Parathyroid adenoma (tissue), 2 donors: Measurements from ENCODE around the gene GLDC.

ENCODE experiments used
- H2AFZ ChIP-seq: fragments of 300-600 bp; sonication (generic); one replicate; pipeline ENCODE4 v1.7.0; 2017; ENCODE audit warnings: antibody characterized with exemption, mild to moderate bottlenecking
- H3K27ac ChIP-seq: fragments of 300-600 bp; sonication (generic); one replicate; pipeline ENCODE4 v1.7.0; 2017
- H3K27me3 ChIP-seq: fragments of 300-600 bp; sonication (generic); one replicate; pipeline ENCODE4 v1.7.0; 2017; ENCODE audit warnings: low read length; ENCODE audit not compliant: control insufficient read depth, insufficient read depth
- H3K36me3 ChIP-seq: fragments of 300-600 bp; sonication (generic); one replicate; pipeline ENCODE4 v1.7.0; 2017; ENCODE audit warnings: low read length; ENCODE audit not compliant: control insufficient read depth, insufficient read depth
- H3K4me1 ChIP-seq: fragments of 300-600 bp; sonication (generic); one replicate; pipeline ENCODE4 v1.7.0; 2017; ENCODE audit warnings: control low read depth
- H3K4me2 ChIP-seq: fragments of 300-600 bp; sonication (generic); one replicate; pipeline ENCODE4 v1.7.0; 2017; ENCODE audit warnings: low read length
- H3K4me3 ChIP-seq: fragments of 300-600 bp; sonication (generic); one replicate; pipeline ENCODE4 v1.7.0; 2017; ENCODE audit warnings: low read depth, low read length
- H3K79me2 ChIP-seq: fragments of 300-600 bp; sonication (generic); one replicate; pipeline ENCODE4 v1.7.0; 2017; ENCODE audit warnings: control low read depth
- H3K9ac ChIP-seq: fragments of 300-600 bp; sonication (generic); one replicate; pipeline ENCODE4 v1.7.0; 2017; ENCODE audit warnings: mild to moderate bottlenecking
- H3K9me3 ChIP-seq: fragments of 300-600 bp; sonication (generic); one replicate; pipeline ENCODE4 v1.7.0; 2017; ENCODE audit warnings: low read length; ENCODE audit not compliant: control insufficient read depth
- TF ChIP-seq, protein P1 (sequence below): fragments of 300-600 bp; sonication (generic); IDR thresholded peaks from one replicate; pipeline ENCODE4 v1.7.0; 2017; ENCODE audit warnings: antibody characterized with exemption, mild to moderate bottlenecking
- donor health status: primary hyperparathyroidism.

GLDC gene

DNA sequence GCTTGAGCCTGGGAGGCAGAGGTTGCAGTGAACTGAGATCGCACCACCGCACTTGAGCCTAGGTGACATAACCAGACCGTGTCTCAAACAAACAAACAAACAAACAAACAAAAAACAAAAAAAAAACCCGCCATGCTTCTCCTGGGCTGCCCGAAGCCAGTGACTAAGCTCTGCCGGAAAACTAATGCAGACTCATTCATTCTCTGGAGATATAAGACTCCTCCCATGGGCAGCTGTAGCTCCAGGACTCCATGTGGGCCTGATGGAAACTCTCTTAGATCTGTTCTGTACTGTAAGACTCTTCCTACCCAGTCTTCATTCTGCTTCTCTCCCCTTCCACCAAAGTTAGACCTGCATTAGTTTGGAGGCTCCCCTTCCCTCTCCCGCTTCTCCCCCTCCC lies 11.1 kb downstream of the GLDC start:
- TF ChIP-seq, protein P1, sequence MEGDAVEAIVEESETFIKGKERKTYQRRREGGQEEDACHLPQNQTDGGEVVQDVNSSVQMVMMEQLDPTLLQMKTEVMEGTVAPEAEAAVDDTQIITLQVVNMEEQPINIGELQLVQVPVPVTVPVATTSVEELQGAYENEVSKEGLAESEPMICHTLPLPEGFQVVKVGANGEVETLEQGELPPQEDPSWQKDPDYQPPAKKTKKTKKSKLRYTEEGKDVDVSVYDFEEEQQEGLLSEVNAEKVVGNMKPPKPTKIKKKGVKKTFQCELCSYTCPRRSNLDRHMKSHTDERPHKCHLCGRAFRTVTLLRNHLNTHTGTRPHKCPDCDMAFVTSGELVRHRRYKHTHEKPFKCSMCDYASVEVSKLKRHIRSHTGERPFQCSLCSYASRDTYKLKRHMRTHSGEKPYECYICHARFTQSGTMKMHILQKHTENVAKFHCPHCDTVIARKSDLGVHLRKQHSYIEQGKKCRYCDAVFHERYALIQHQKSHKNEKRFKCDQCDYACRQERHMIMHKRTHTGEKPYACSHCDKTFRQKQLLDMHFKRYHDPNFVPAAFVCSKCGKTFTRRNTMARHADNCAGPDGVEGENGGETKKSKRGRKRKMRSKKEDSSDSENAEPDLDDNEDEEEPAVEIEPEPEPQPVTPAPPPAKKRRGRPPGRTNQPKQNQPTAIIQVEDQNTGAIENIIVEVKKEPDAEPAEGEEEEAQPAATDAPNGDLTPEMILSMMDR = no peak
- H3K9me3 ChIP-seq = no peaks in the 10 kb centered on the region
- H3K4me1 ChIP-seq = no peaks in the 10 kb centered on the region
- H3K36me3 ChIP-seq = no peaks in the 10 kb centered on the region
- H3K79me2 ChIP-seq = no peaks in the 10 kb centered on the region
- no peak overlapping the region for H3K4me2 ChIP-seq
- H3K9ac ChIP-seq = no peak overlapping the region
- no peak overlapping the region for H2AFZ ChIP-seq
- no peak overlapping the region for H3K27ac ChIP-seq
- H3K4me3 ChIP-seq = no peak overlapping the region
- no peaks in the 10 kb centered on the region for H3K27me3 ChIP-seq

DNA sequence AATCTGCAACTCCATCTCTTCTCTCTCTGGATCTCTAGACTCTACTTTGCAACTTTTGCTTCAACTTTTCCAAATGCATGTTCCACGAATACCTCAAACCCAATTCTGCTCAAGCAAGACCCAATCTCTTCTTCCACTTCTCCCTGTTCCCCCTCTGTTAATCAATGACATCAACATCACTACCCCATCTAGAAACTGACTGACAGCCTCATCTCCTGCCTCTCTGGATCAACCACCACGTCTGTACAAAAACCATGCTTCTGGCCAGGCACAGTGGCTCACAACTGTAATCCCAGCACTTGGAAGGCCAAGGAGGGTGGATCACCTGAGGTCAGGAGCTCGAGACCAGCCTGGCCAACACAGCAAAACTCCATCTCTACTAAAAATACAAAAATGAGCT lies 12.2 kb downstream of the GLDC start:
- TF ChIP-seq, protein P1 = no peak
- no peaks in the 10 kb centered on the region for H3K27me3 ChIP-seq
- H3K9ac ChIP-seq = no peak overlapping the region

DNA sequence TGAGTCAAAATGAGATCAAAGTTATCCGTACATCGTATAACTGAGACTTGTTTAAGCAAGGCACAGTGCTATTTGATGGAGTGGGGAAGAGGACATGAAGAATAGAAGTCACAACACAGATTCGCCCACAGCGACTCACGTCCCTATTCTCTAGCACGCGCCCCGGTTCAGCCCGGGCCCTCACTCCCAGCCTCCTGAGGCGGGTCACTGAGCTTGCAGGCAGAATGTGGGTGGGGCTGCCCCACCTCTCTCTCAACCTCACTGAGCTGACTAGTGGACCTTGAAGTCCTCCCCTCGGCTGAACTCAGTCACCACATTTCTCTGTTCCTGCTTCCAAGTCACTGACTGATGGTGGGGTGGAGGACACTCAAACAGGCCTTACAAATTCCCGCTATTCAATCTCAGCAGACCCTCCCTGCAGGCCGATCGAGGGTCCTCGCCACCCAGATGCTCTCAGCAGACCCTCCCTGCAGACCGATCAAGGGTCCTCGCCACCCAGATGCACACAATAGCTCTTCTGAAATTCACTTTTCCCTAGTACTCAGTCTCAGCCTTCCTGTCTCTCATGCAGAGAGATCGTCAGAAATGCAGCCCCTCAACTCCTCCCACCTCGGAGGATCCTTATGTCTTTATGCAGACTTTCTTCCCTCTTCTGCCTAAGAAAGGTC lies 12.9 kb downstream of the GLDC start:
- Histone ChIP-seq H3K9ac (no peak overlapping the region), H3K4me3 (no peak overlapping the region)

More for the DNA sequence above, 12.2 kb downstream of the GLDC start:
- Histone ChIP-seq H3K79me2 (no peaks in the 10 kb centered on the region), H3K4me3 (no peak overlapping the region), H3K36me3 (no peaks in the 10 kb centered on the region), H2AFZ (no peak overlapping the region), H3K9me3 (no peaks in the 10 kb centered on the region), H3K27ac (no peak overlapping the region), H3K4me1 (no peaks in the 10 kb centered on the region), H3K4me2 (no peak overlapping the region)

DNA sequence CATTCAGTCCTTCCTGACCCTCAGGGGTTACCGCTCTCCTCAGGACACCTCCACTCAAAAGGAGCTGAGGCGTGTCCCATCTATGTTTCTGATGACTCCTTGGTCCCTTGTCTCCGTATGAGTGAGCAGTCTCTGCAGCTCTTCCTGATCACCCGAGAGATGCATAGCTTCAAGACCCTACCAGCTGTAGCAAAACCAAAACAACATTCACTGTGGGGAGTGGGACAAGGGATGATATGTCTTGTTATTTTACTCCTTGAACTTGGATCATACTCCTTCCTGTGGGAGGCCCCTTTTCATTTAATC lies 14.4 kb downstream of the GLDC start:
- Histone ChIP-seq H3K9me3 (no peaks in the 10 kb centered on the region), H3K4me3 (no peak overlapping the region), H3K4me1 (no peaks in the 10 kb centered on the region), H3K36me3 (no peaks in the 10 kb centered on the region), H3K4me2 (no peak overlapping the region), H3K27ac (no peak overlapping the region), H3K79me2 (no peaks in the 10 kb centered on the region), H3K9ac (no peak overlapping the region), H3K27me3 (no peaks in the 10 kb centered on the region), H2AFZ (no peak overlapping the region)
- TF ChIP-seq, protein P1 = no peak

More for the DNA sequence above, 12.9 kb downstream of the GLDC start:
- Histone ChIP-seq H3K9me3 (no peaks in the 10 kb centered on the region), H3K27me3 (no peaks in the 10 kb centered on the region), H2AFZ (no peak overlapping the region), H3K4me1 (no peaks in the 10 kb centered on the region), H3K27ac (no peak overlapping the region), H3K4me2 (no peak overlapping the region), H3K79me2 (no peaks in the 10 kb centered on the region), H3K36me3 (no peaks in the 10 kb centered on the region)
- TF ChIP-seq, protein P1 = no peak

DNA sequence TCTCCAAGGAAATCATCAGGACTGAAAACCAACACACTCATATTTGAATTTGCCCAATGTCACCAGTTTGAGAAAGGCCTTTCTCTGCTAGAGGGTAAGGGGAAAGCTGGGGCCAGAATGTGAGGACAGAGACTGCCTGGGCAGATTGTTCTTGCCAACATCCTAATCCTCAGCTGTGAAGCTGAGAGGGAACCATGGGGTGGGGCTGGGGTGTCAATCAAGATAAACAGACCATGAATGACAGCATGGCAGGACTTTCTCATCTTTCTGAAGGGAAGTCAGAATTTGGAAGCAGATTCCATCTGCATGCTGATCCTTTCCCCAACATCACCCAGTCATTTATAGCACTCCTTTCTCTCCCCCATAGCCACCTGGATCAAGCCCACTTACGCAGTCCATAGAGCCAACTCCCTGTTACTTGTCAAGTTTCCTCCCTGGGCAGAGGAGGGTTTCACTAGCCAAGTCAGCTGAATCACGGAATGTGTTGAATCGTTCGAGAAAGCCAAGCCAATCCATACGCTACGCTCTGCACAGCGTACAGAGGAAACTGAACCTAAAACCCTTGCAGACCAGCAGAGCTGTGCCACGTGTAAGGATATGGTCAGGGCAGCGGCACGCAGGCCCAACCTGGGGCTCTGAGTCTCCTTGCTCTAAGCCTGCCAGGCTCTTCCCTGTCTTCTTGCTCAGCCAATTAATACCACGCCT lies 14.9 kb downstream of the GLDC start:
- TF ChIP-seq, protein P1 = no peak
- no peaks in the 10 kb centered on the region for H3K4me1 ChIP-seq
- H3K36me3 ChIP-seq = no peaks in the 10 kb centered on the region
- H3K27ac ChIP-seq = no peak overlapping the region
- no peak overlapping the region for H2AFZ ChIP-seq
- no peak overlapping the region for H3K4me3 ChIP-seq
- no peaks in the 10 kb centered on the region for H3K9me3 ChIP-seq
- no peaks in the 10 kb centered on the region for H3K27me3 ChIP-seq
- H3K79me2 ChIP-seq = no peaks in the 10 kb centered on the region
- H3K4me2 ChIP-seq = no peak overlapping the region
- no peak overlapping the region for H3K9ac ChIP-seq
